Effector memory CD4-positive, alpha-beta T cell (primary cell): Measurements from ENCODE around the gene VEGFB.

Experiments used
- DNase-seq, 3 donors: peaks; one replicate each; pipeline ENCODE4 v3.0.0-alpha.2; 2020
- H3K27ac ChIP-seq: 2 replicates; pipeline ENCODE4 v1.7.0; 2013; ENCODE audit warnings: mild to moderate bottlenecking, low read length, moderate library complexity; ENCODE audit not compliant: insufficient read depth, poor library complexity, severe bottlenecking
- H3K27me3 ChIP-seq: replicated peaks from 2 replicates; pipeline ENCODE4 v1.7.0; 2013; ENCODE audit warnings: mild to moderate bottlenecking, low read length; ENCODE audit not compliant: insufficient read depth, control insufficient read depth, poor library complexity, severe bottlenecking
- H3K36me3 ChIP-seq: 2 replicates; pipeline ENCODE4 v1.7.0; 2013; ENCODE audit warnings: mild to moderate bottlenecking, low read length, moderate library complexity; ENCODE audit not compliant: control insufficient read depth, insufficient read depth
- H3K4me1 ChIP-seq: 2 replicates; pipeline ENCODE4 v1.7.0; 2013; ENCODE audit warnings: low read length, mild to moderate bottlenecking; ENCODE audit not compliant: control insufficient read depth, insufficient read depth, poor library complexity, severe bottlenecking
- H3K4me3 ChIP-seq: 2 replicates; pipeline ENCODE4 v1.7.0; 2013; ENCODE audit warnings: low read length, low read depth, mild to moderate bottlenecking; ENCODE audit not compliant: insufficient read depth, poor library complexity, severe bottlenecking
- H3K9me3 ChIP-seq: 2 replicates; pipeline ENCODE4 v1.7.0; 2013; ENCODE audit warnings: mild to moderate bottlenecking, low read length, moderate library complexity; ENCODE audit not compliant: control insufficient read depth

Gene VEGFB

GRCh38 chr11:64210301-64211020, 23.9 kb upstream of the VEGFB start:
- Histone ChIP-seq H3K27ac (no peak overlapping the region), H3K36me3 (peaks cover 32% of the 10 kb centered on the region)
- no peak for DNase-seq

DNA sequence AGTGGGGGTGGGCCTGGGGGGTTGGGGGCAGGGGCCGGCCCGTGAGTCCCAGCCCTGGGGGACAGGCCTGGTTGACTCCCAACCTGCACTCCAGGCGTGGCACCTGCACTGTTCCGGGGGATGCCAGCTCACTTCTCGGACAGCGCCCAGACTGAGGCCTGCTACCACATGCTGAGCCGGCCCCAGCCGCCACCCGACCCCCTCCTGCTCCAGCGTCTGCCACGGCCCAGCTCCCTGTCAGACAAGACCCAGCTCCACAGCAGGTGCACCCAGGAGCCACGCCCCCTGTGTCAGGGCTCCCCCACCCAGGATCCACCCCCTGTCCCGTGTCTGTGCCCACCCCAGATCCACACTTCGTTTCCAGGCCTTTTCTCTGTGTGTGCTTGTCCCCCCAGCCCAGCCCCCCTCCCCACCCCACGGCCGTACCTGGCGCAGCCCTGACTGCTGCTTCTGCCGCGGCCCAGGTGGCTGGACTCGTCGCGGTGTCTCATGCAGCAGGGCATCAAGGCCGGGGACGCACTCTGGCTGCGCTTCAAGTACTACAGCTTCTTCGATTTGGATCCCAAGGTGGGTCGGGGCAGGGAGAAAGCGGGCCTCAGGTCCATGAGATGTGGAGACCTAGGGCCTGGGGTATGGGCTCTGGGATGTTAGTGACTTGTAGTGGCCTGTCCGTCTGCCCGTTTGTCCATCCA, 23.1 kb upstream of the VEGFB start:
- H3K4me3 ChIP-seq = no peak overlapping the region
- no peaks in the 10 kb centered on the region for H3K27me3 ChIP-seq
- no peak for DNase-seq
- no peak overlapping the region for H3K27ac ChIP-seq
- H3K9me3 ChIP-seq = no peaks in the 10 kb centered on the region
- peaks cover 25% of the 10 kb centered on the region for H3K4me1 ChIP-seq
- peaks cover 37% of the 10 kb centered on the region for H3K36me3 ChIP-seq

More at GRCh38 chr11:64210301-64211020, 23.9 kb upstream of the VEGFB start:
- H3K9me3 ChIP-seq = no peaks in the 10 kb centered on the region
- no peak overlapping the region for H3K4me3 ChIP-seq
- H3K27me3 ChIP-seq = no peaks in the 10 kb centered on the region
- peaks cover 33% of the 10 kb centered on the region for H3K4me1 ChIP-seq

DNA sequence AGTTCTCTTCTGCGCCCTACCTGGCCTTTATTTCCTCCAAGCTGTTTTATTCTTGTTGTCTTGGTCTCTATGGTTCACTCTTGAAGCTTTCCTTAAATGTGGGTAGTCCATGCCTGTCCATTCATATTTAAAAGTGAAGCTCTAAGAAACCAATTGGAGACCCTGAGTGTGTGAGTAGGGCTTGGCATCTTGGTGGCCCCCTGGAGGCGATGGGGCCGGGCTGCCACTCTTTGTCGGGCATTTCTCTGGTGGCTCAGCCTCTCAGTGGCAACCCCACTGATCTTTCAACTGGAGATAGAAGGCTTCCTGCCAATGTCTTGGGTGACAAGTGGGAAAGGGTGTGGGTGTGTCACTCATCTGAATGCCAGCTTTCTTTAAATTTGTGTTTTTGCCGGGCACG, 17.5 kb upstream of the VEGFB start:
- peaks cover 47% of the 10 kb centered on the region for H3K36me3 ChIP-seq
- H3K4me3 ChIP-seq = no peak overlapping the region
- H3K27ac ChIP-seq = no peak overlapping the region
- DNase-seq = no peak
- no peaks in the 10 kb centered on the region for H3K4me1 ChIP-seq
- H3K27me3 ChIP-seq = no peaks in the 10 kb centered on the region
- no peaks in the 10 kb centered on the region for H3K9me3 ChIP-seq

- no peaks in the 10 kb centered on the region for H3K27me3 ChIP-seq
- H3K9me3 ChIP-seq = no peaks in the 10 kb centered on the region
- H3K4me3 ChIP-seq = no peak overlapping the region
- H3K4me1 ChIP-seq = no peaks in the 10 kb centered on the region
- H3K27ac ChIP-seq = peak overlapping the region; percentile 21
- DNase-seq = no peak
- H3K36me3 ChIP-seq = peaks cover 50% of the 10 kb centered on the region
Observed at GRCh38 chr11:64218628-64219353, 15.6 kb upstream of the VEGFB start.

- DNase-seq = no peak
- Histone ChIP-seq H3K4me3 (no peak overlapping the region), H3K4me1 (no peaks in the 10 kb centered on the region), H3K9me3 (no peaks in the 10 kb centered on the region), H3K36me3 (peaks cover 50% of the 10 kb centered on the region), H3K27me3 (no peaks in the 10 kb centered on the region), H3K27ac (no peak overlapping the region)
Observed at GRCh38 chr11:64219354-64219684, 15.1 kb upstream of the VEGFB start.

DNA sequence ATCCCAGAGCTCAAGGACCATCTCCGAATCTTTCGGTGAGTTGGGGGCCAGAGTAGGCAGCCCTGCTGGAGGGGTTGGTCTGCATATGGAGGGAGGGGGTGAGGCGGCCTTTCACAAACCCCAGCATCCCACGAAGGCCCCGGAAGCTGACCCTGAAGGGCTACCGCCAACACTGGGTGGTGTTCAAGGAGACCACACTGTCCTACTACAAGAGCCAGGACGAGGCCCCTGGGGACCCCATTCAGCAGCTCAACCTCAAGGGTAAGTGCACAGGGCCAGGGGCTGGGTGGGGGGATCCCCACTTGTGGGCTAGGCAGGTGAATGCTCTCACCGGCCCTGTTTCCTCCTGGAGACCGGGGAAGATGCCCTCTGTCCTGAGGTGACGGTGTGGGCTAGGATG, 14.6 kb upstream of the VEGFB start:
- Histone ChIP-seq H3K4me3 (no peak overlapping the region), H3K4me1 (no peaks in the 10 kb centered on the region), H3K27ac (no peak overlapping the region), H3K36me3 (peaks cover 50% of the 10 kb centered on the region), H3K27me3 (no peaks in the 10 kb centered on the region), H3K9me3 (no peaks in the 10 kb centered on the region)
- no peak for DNase-seq

DNA sequence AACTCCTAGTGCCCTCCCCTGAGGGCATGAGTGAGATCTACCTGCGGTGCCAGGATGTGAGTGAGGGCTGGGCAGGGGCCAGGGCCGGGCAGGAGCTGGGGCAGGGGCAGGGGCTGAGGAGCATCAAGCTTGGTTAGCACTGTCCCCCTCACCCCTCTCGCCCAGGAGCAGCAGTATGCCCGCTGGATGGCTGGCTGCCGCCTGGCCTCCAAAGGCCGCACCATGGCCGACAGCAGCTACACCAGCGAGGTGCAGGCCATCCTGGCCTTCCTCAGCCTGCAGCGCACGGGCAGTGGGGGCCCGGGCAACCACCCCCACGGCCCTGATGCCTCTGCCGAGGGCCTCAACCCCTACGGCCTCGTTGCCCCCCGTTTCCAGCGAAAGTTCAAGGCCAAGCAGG, 14.1 kb upstream of the VEGFB start:
- no peaks in the 10 kb centered on the region for H3K9me3 ChIP-seq
- H3K27me3 ChIP-seq = no peaks in the 10 kb centered on the region
- H3K36me3 ChIP-seq = peaks cover 50% of the 10 kb centered on the region
- DNase-seq = no peak
- H3K27ac ChIP-seq = no peak overlapping the region
- H3K4me1 ChIP-seq = peaks cover 4% of the 10 kb centered on the region
- H3K4me3 ChIP-seq = no peak overlapping the region

GRCh38 chr11:64220798-64221197, 13.6 kb upstream of the VEGFB start:
- Histone ChIP-seq H3K27ac (no peak overlapping the region), H3K27me3 (no peaks in the 10 kb centered on the region), H3K4me3 (no peak overlapping the region), H3K36me3 (peaks cover 47% of the 10 kb centered on the region), H3K9me3 (no peaks in the 10 kb centered on the region), H3K4me1 (peaks cover 9% of the 10 kb centered on the region)
- DNase-seq = no peak

DNA sequence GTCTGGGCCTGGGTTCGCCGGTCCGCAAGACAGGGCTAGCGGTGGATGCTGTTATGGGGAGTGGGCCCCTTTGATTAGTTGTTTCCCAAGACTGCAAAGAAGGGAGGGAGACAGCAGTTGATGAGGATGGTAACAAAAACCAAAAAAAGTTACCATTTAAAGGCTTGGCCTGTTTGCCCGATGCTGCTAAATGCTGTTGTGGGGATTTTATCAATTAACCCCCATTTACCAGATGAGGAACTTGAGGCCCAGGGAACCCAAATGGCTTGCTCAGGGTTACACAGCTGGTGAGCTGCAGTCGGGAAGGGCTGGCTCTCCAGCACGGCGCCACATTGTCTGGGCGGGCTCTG, 11.8 kb upstream of the VEGFB start:
- H3K4me1 ChIP-seq = peaks cover 26% of the 10 kb centered on the region
- no peaks in the 10 kb centered on the region for H3K9me3 ChIP-seq
- peaks cover 45% of the 10 kb centered on the region for H3K36me3 ChIP-seq
- no peaks in the 10 kb centered on the region for H3K27me3 ChIP-seq
- H3K27ac ChIP-seq = no peak overlapping the region
- DNase-seq = no peak
- no peak overlapping the region for H3K4me3 ChIP-seq

DNA sequence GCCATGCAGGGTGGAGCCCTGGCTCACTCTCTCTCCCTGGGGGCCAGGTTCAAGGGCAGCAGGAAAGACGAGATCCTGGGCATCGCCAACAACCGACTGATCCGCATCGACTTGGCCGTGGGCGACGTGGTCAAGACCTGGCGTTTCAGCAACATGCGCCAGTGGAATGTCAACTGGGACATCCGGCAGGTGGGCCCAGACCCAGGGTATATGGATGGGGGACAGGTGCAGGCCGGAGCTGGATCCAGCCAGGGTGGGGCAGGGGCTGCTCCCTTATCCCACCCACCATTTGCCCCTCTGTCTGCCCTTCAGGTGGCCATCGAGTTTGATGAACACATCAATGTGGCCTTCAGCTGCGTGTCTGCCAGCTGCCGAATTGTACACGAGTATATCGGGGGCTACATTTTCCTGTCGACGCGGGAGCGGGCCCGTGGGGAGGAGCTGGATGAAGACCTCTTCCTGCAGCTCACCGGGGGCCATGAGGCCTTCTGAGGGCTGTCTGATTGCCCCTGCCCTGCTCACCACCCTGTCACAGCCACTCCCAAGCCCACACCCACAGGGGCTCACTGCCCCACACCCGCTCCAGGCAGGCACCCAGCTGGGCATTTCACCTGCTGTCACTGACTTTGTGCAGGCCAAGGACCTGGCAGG, 11.3 kb upstream of the VEGFB start:
- H3K27me3 ChIP-seq = no peaks in the 10 kb centered on the region
- peaks cover 44% of the 10 kb centered on the region for H3K36me3 ChIP-seq
- H3K4me1 ChIP-seq = peaks cover 26% of the 10 kb centered on the region
- no peak for DNase-seq
- no peaks in the 10 kb centered on the region for H3K9me3 ChIP-seq
- no peak overlapping the region for H3K27ac ChIP-seq
- H3K4me3 ChIP-seq = no peak overlapping the region
